ENCODE data around the gene USP7. TPM values are rescaled to one million over a fixed set of nuclear protein-coding genes. Genes with fewer than 3 reads are reported as not detected.

USP7 gene
- total and polyA plus RNA-seq, 2 experiments from 2014 or later: 38.0 to 40.8 TPM

DNA sequence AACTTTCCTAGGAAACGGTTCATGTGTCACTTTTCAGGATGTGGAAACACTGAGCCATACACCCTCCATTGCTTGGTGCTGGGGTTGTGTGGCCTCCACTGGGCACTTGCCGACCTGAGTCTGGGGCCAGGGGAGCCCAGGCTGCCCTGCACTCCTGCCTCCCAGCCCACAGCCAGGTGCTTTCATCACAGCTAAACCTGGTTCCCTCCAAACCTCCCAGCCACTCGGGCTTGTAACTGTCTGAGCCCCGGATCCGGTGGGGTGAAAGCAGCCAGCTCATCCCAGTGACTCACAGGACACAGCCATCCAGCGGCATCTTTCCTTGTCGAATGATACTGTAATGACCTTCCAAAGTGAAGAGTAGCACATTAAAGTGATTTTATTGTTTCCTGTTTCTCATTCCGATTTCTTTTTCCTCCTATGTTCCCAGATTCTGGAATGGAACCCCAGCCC, 114.7 kb downstream of the USP7 start:
- H3K36me3 ChIP-seq (replicated peaks; ENCODE audit: insufficient read depth, low read depth): no peaks in the 10 kb centered on the region
- TF ChIP-seq EZH2 (IDR thresholded peaks at IDR 0.05; ENCODE audit: borderline replicate concordance) (no peak), EZH2phosphoT487 (IDR thresholded peaks at IDR 0.05; ENCODE audit: low read depth, severe bottlenecking, unreplicated experiment) (no peak)
- TF ChIP-seq, protein P1, sequence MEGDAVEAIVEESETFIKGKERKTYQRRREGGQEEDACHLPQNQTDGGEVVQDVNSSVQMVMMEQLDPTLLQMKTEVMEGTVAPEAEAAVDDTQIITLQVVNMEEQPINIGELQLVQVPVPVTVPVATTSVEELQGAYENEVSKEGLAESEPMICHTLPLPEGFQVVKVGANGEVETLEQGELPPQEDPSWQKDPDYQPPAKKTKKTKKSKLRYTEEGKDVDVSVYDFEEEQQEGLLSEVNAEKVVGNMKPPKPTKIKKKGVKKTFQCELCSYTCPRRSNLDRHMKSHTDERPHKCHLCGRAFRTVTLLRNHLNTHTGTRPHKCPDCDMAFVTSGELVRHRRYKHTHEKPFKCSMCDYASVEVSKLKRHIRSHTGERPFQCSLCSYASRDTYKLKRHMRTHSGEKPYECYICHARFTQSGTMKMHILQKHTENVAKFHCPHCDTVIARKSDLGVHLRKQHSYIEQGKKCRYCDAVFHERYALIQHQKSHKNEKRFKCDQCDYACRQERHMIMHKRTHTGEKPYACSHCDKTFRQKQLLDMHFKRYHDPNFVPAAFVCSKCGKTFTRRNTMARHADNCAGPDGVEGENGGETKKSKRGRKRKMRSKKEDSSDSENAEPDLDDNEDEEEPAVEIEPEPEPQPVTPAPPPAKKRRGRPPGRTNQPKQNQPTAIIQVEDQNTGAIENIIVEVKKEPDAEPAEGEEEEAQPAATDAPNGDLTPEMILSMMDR (IDR thresholded peaks at IDR 0.05; ENCODE audit: poor library complexity): no peak
- no peaks in the 10 kb centered on the region for H3K9me2 ChIP-seq (replicated peaks; ENCODE audit: insufficient read depth)
- WGBS (ENCODE audit: low lambda C conversion rate, missing lambda C conversion rate): 82% methylated on average over 8 of the region's 8 CpGs
- H4K20me1 ChIP-seq (ENCODE audit: insufficient read depth, poor library complexity, severe bottlenecking): peaks cover 14% of the 10 kb centered on the region
- no peaks in the 10 kb centered on the region for H3K27me3 ChIP-seq
- H2AFZ ChIP-seq: no peak overlapping the region
- no peaks in the 10 kb centered on the region for H3K4me1 ChIP-seq (ENCODE audit: insufficient read depth)
- H3K4me3 ChIP-seq: no peak overlapping the region
- H3K79me2 ChIP-seq: peaks cover 4% of the 10 kb centered on the region
- H3K4me2 ChIP-seq: no peak overlapping the region
- H3K9me3 ChIP-seq (ENCODE audit: low read depth): no peaks in the 10 kb centered on the region
- no peak for DNase-seq (ENCODE audit: low spot score)
- no peak overlapping the region for H3K27ac ChIP-seq

DNA sequence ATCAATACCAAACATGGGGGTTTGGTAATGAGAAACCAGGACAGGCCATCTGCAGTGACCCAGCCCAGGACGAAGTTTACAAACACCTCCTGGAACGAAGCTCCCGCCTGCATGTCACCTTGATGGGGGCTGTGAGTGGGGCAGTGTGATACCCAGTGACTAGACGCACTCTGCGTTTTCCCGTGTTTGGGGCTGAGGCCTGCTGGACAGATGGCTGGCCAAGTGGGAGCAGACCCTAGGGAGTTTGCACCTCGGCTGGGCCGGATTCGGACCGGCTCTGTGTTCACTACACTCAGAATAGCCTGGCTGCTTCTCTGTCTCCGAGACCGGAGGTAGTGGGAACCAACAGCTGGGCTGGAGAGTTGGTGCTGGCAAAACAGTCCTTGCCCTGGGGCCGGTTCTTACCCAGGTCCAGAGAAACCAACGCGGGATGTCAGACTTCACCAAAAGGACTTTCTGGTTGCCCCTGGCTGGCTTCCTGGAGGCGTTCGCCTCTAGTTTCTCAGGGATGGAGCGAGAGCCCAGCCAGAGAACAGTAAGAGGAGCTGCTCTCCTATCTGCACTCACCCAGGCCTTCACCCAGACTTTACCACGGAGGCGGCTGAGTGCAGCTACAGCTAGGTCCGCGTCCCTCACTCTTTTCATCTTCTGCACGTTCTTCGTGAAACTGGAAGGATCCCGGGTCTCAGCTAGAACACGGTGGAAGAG, 115.3 kb downstream of the USP7 start:
- 96% methylated on average over 26 of the region's 26 CpGs for WGBS (ENCODE audit: low lambda C conversion rate, missing lambda C conversion rate)
- H4K20me1 ChIP-seq (ENCODE audit: insufficient read depth, poor library complexity, severe bottlenecking): peaks cover 14% of the 10 kb centered on the region
- peaks cover 4% of the 10 kb centered on the region for H3K79me2 ChIP-seq
- no peak overlapping the region for H3K4me3 ChIP-seq
- H2AFZ ChIP-seq: no peak overlapping the region
- TF ChIP-seq, protein P1 (IDR thresholded peaks at IDR 0.05; ENCODE audit: poor library complexity): no peak
- TF ChIP-seq EZH2phosphoT487 (IDR thresholded peaks at IDR 0.05; ENCODE audit: low read depth, severe bottlenecking, unreplicated experiment) (no peak), EZH2 (IDR thresholded peaks at IDR 0.05; ENCODE audit: borderline replicate concordance) (no peak)
- no peaks in the 10 kb centered on the region for H3K4me1 ChIP-seq (ENCODE audit: insufficient read depth)
- no peak for DNase-seq (ENCODE audit: low spot score)
- H3K4me2 ChIP-seq: no peak overlapping the region
- H3K9me3 ChIP-seq (ENCODE audit: low read depth): no peaks in the 10 kb centered on the region
- H3K27ac ChIP-seq: no peak overlapping the region
- H3K36me3 ChIP-seq (replicated peaks; ENCODE audit: insufficient read depth, low read depth): no peaks in the 10 kb centered on the region
- H3K27me3 ChIP-seq: no peaks in the 10 kb centered on the region
- no peaks in the 10 kb centered on the region for H3K9me2 ChIP-seq (replicated peaks; ENCODE audit: insufficient read depth)

DNA sequence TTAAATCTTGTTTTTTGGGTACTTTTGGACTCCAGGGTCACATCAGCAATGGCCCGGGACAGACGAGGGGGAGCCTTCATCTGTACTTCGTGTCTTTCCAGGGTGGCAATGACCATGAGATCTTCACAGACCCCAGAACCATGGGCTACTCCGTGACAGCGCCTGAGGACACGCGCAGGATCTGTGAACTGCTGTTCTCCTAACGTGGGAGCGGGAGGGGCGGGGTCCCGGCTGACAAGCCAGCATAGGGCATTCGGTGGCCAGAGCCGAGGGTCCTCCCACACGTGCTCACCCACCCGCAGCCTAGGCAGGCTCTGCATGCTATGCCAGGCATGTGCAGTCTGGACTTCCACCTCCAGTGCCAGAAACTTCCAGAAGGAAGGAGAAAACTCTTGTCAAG, 116.1 kb downstream of the USP7 start:
- Histone ChIP-seq H3K4me2 (no peak overlapping the region), H3K9me2 (replicated peaks; ENCODE audit: insufficient read depth) (no peaks in the 10 kb centered on the region), H3K9me3 (ENCODE audit: low read depth) (no peaks in the 10 kb centered on the region), H3K27ac (no peak overlapping the region), H4K20me1 (ENCODE audit: insufficient read depth, poor library complexity, severe bottlenecking) (peaks cover 14% of the 10 kb centered on the region), H3K4me3 (no peak overlapping the region), H3K36me3 (replicated peaks; ENCODE audit: insufficient read depth, low read depth) (no peaks in the 10 kb centered on the region), H3K27me3 (no peaks in the 10 kb centered on the region), H3K4me1 (ENCODE audit: insufficient read depth) (no peaks in the 10 kb centered on the region), H3K79me2 (peaks cover 4% of the 10 kb centered on the region), H2AFZ (no peak overlapping the region)
- 96% methylated on average over 15 of the region's 15 CpGs for WGBS (ENCODE audit: low lambda C conversion rate, missing lambda C conversion rate)
- DNase-seq (ENCODE audit: low spot score): peak; percentile 5
- TF ChIP-seq, protein P1 (IDR thresholded peaks at IDR 0.05; ENCODE audit: poor library complexity): no peak
- TF ChIP-seq EZH2phosphoT487 (IDR thresholded peaks at IDR 0.05; ENCODE audit: low read depth, severe bottlenecking, unreplicated experiment) (no peak), EZH2 (IDR thresholded peaks at IDR 0.05; ENCODE audit: borderline replicate concordance) (no peak)

Data from hepatocyte (in vitro differentiated cells).